Measurements from ENCODE around the gene SEC22A. TPM values are rescaled to one million over a fixed set of nuclear protein-coding genes. Genes with fewer than 3 reads are reported as not detected.
A peak's percentile ranks its signal among the peaks of the same experiment; 100 is the strongest.

Gene SEC22A
- total RNA-seq, 3 donors from 2014 or later = 11.7 to 13.7 (median 11.8) TPM

- DNase-seq (no peak), ATAC-seq (no peak)
- Histone ChIP-seq H3K36me3 (ENCODE audit: low read depth) (no peaks in the 10 kb centered on the region), H3K9me3 (no peaks in the 10 kb centered on the region), H3K4me1 (ENCODE audit: low read depth) (no peaks in the 10 kb centered on the region), H3K4me3 (no peak overlapping the region)
- TF ChIP-seq, protein P1, sequence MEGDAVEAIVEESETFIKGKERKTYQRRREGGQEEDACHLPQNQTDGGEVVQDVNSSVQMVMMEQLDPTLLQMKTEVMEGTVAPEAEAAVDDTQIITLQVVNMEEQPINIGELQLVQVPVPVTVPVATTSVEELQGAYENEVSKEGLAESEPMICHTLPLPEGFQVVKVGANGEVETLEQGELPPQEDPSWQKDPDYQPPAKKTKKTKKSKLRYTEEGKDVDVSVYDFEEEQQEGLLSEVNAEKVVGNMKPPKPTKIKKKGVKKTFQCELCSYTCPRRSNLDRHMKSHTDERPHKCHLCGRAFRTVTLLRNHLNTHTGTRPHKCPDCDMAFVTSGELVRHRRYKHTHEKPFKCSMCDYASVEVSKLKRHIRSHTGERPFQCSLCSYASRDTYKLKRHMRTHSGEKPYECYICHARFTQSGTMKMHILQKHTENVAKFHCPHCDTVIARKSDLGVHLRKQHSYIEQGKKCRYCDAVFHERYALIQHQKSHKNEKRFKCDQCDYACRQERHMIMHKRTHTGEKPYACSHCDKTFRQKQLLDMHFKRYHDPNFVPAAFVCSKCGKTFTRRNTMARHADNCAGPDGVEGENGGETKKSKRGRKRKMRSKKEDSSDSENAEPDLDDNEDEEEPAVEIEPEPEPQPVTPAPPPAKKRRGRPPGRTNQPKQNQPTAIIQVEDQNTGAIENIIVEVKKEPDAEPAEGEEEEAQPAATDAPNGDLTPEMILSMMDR (IDR thresholded peaks at IDR 0.05) = no peak
- intact Hi-C loops (cut with DNase I, micrococcal nuclease) = no loop called here
These were observed 56.6 kb downstream of the SEC22A start for GRCh38 chr3:123258359-123258758.

GRCh38 chr3:123258811-123259420, 57.2 kb downstream of the SEC22A start:
- ATAC-seq (peak; percentile 69), DNase-seq (no peak)
- TF ChIP-seq, protein P1 (IDR thresholded peaks at IDR 0.05) = peak; percentile 7
- Histone ChIP-seq H3K4me3 (no peak overlapping the region), H3K36me3 (ENCODE audit: low read depth) (no peaks in the 10 kb centered on the region), H3K9me3 (no peaks in the 10 kb centered on the region), H3K4me1 (ENCODE audit: low read depth) (no peaks in the 10 kb centered on the region)
- intact Hi-C loops (cut with DNase I, micrococcal nuclease) = no loop called here

DNA sequence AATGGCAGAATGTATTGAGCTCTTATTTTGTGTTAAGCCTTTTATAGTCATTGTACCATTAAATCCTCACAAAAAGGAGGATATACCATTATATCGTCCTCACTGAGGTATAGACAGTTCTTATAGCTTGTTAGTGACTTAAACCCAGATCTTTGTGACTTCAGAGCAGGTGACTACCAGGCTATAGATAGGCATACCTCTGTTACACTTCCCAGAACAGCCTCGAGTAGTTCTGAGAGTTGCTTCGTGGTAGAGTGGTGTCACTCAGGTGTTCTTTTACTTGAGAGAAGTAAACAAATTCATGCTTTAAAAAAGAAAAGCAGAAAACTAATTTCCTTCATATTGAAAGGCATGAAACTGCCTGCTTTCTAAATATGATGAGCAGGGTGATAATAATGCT, 59.9 kb downstream of the SEC22A start:
- TF ChIP-seq, protein P1 (IDR thresholded peaks at IDR 0.05) = no peak
- no peaks in the 10 kb centered on the region for H3K36me3 ChIP-seq (ENCODE audit: low read depth)
- H3K4me3 ChIP-seq = no peak overlapping the region
- DNase-seq (no peak), ATAC-seq (no peak)
- intact Hi-C loops (cut with DNase I, micrococcal nuclease) = no loop called here
- H3K4me1 ChIP-seq (ENCODE audit: low read depth) = no peaks in the 10 kb centered on the region
- no peaks in the 10 kb centered on the region for H3K9me3 ChIP-seq

GRCh38 chr3:123262226-123262625, 60.5 kb downstream of the SEC22A start:
- H3K4me1 ChIP-seq (ENCODE audit: low read depth) = no peaks in the 10 kb centered on the region
- DNase-seq (no peak), ATAC-seq (no peak)
- no peaks in the 10 kb centered on the region for H3K36me3 ChIP-seq (ENCODE audit: low read depth)
- no peaks in the 10 kb centered on the region for H3K9me3 ChIP-seq
- TF ChIP-seq, protein P1 (IDR thresholded peaks at IDR 0.05) = no peak
- intact Hi-C loops (cut with DNase I, micrococcal nuclease) = no loop called here
- no peak overlapping the region for H3K4me3 ChIP-seq

GRCh38 chr3:123262868-123263267, 61.1 kb downstream of the SEC22A start:
- intact Hi-C loops (cut with DNase I, micrococcal nuclease) = no loop called here
- H3K9me3 ChIP-seq = no peaks in the 10 kb centered on the region
- no peak for ATAC-seq
- DNase-seq = no peak
- H3K36me3 ChIP-seq (ENCODE audit: low read depth) = no peaks in the 10 kb centered on the region
- no peaks in the 10 kb centered on the region for H3K4me1 ChIP-seq (ENCODE audit: low read depth)
- TF ChIP-seq, protein P1 (IDR thresholded peaks at IDR 0.05) = no peak
- H3K4me3 ChIP-seq = no peak overlapping the region

DNA sequence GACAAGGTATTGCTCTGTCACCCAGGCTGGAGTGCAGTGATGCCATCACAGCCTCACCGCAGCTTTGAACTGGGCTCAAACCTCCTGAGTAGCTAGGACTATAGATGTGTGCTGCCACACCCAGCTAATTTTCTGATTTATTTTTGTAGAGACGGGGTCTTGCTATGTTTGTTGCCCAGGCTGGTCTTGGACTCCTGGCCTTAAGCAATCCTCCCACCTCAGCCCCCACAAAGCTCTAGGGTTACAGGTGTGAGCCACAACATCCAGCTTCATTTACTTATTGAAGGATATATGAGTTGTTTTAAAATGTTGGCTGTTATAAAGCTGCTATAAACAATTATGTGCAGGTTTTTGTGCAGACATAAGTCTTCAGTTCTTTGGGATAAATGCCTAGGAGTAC, 62.2 kb downstream of the SEC22A start:
- intact Hi-C loops (cut with DNase I, micrococcal nuclease) = no loop called here
- ATAC-seq = no peak

More for the DNA sequence above, 62.2 kb downstream of the SEC22A start:
- H3K4me3 ChIP-seq = no peak overlapping the region
- DNase-seq = no peak
- H3K4me1 ChIP-seq (ENCODE audit: low read depth) = no peaks in the 10 kb centered on the region
- TF ChIP-seq, protein P1 (IDR thresholded peaks at IDR 0.05) = no peak
- H3K36me3 ChIP-seq (ENCODE audit: low read depth) = no peaks in the 10 kb centered on the region
- no peaks in the 10 kb centered on the region for H3K9me3 ChIP-seq

All from mucosa of descending colon (tissue), 3 donors.